Measurements from ENCODE around the gene NTNG1. TPM values are rescaled to one million over a fixed set of nuclear protein-coding genes. Genes with fewer than 3 reads are reported as not detected.

NTNG1 gene
- total RNA-seq, 5 donors from 2014 or later (not counting 1 experiment from before 2014, with no cell fraction given): 0.13 TPM; not detected in 4

GRCh38 chr1:107357376-107357775 lies 216.5 kb downstream of the NTNG1 start:
- H3K27me3 Mint-ChIP-seq: no peaks in the 10 kb centered on the region
- no peak overlapping the region for H3K27ac Mint-ChIP-seq
- no peak overlapping the region for H3K4me3 Mint-ChIP-seq
- no peak overlapping the region for H3K4me3 ChIP-seq (ENCODE audit: control insufficient read depth in 1 of 2, extremely low read depth in 1 of 2, low read length in 1 of 2)
- no peaks in the 10 kb centered on the region for H3K4me1 Mint-ChIP-seq
- ChIA-PET POLR2A (no interaction called here), CTCF (no interaction called here)
- H3K4me1 ChIP-seq (ENCODE audit: control insufficient read depth in 1 of 2, extremely low read depth in 1 of 2, insufficient read depth in 2 of 2, low read length in 2 of 2): no peaks in the 10 kb centered on the region
- H3K9me3 Mint-ChIP-seq: no peaks in the 10 kb centered on the region
- no peak overlapping the region for H3K27ac ChIP-seq (ENCODE audit: low read length)
- DNase-seq (no peak), ATAC-seq (replicated peaks in 1 of 4) (no peak)
- no peaks in the 10 kb centered on the region for H3K36me3 ChIP-seq (ENCODE audit: control insufficient read depth in 2 of 2, extremely low read depth in 1 of 2, insufficient read depth in 1 of 2, low read length in 1 of 2)
- H3K27me3 ChIP-seq (replicated peaks in 1 of 2; ENCODE audit: control insufficient read depth in 2 of 2, extremely low read depth in 1 of 2, insufficient read depth in 2 of 2, low read length in 1 of 2): no peaks in the 10 kb centered on the region
- no CpG with 5 or more reads among the region's 1 CpG for WGBS (ENCODE audit: insufficient coverage)
- H3K9me3 ChIP-seq: no peaks in the 10 kb centered on the region
- no peaks in the 10 kb centered on the region for H3K36me3 Mint-ChIP-seq

- WGBS (ENCODE audit: insufficient coverage): no CpG with 5 or more reads among the region's 5 CpGs
- no peaks in the 10 kb centered on the region for H3K36me3 Mint-ChIP-seq
- no peak for DNase-seq
- Histone ChIP-seq H3K27ac (ENCODE audit: low read length) (no peak overlapping the region), H3K27me3 (replicated peaks in 1 of 2; ENCODE audit: control insufficient read depth in 2 of 2, extremely low read depth in 1 of 2, insufficient read depth in 2 of 2, low read length in 1 of 2) (no peaks in the 10 kb centered on the region), H3K4me3 (ENCODE audit: control insufficient read depth in 1 of 2, extremely low read depth in 1 of 2, low read length in 1 of 2) (no peak overlapping the region), H3K4me1 (ENCODE audit: control insufficient read depth in 1 of 2, extremely low read depth in 1 of 2, insufficient read depth in 2 of 2, low read length in 2 of 2) (no peaks in the 10 kb centered on the region), H3K9me3 (no peaks in the 10 kb centered on the region), H3K36me3 (ENCODE audit: control insufficient read depth in 2 of 2, extremely low read depth in 1 of 2, insufficient read depth in 1 of 2, low read length in 1 of 2) (no peaks in the 10 kb centered on the region)
- H3K4me3 Mint-ChIP-seq: no peak overlapping the region
- H3K9me3 Mint-ChIP-seq: no peaks in the 10 kb centered on the region
- no peaks in the 10 kb centered on the region for H3K4me1 Mint-ChIP-seq
- POLR2A ChIA-PET: no interaction called here
- ATAC-seq (replicated peaks in 1 of 4): no peak
- H3K27ac Mint-ChIP-seq: no peak overlapping the region
- CTCF ChIA-PET: no interaction called here
- H3K27me3 Mint-ChIP-seq: no peaks in the 10 kb centered on the region
Measured at GRCh38 chr1:107358619-107359327, 217.9 kb downstream of the NTNG1 start.

GRCh38 chr1:107359472-107360241 lies 218.8 kb downstream of the NTNG1 start:
- Histone ChIP-seq H3K36me3 (ENCODE audit: control insufficient read depth in 2 of 2, extremely low read depth in 1 of 2, insufficient read depth in 1 of 2, low read length in 1 of 2) (no peaks in the 10 kb centered on the region), H3K27ac (ENCODE audit: low read length) (no peak overlapping the region), H3K27me3 (replicated peaks in 1 of 2; ENCODE audit: control insufficient read depth in 2 of 2, extremely low read depth in 1 of 2, insufficient read depth in 2 of 2, low read length in 1 of 2) (no peaks in the 10 kb centered on the region), H3K9me3 (no peaks in the 10 kb centered on the region), H3K4me3 (ENCODE audit: control insufficient read depth in 1 of 2, extremely low read depth in 1 of 2, low read length in 1 of 2) (no peak overlapping the region), H3K4me1 (ENCODE audit: control insufficient read depth in 1 of 2, extremely low read depth in 1 of 2, insufficient read depth in 2 of 2, low read length in 2 of 2) (no peaks in the 10 kb centered on the region)
- peaks cover 0 to 3% of the 10 kb centered on the region in 2 donors for H3K27me3 Mint-ChIP-seq
- no peak overlapping the region for H3K4me3 Mint-ChIP-seq
- WGBS (ENCODE audit: insufficient coverage): 70% methylated on average over 2 of the region's 5 CpGs
- H3K9me3 Mint-ChIP-seq: no peaks in the 10 kb centered on the region
- H3K4me1 Mint-ChIP-seq: no peaks in the 10 kb centered on the region
- ChIA-PET CTCF (no interaction called here), POLR2A (no interaction called here)
- no peak for DNase-seq
- ATAC-seq (replicated peaks in 1 of 4): no peak
- no peaks in the 10 kb centered on the region for H3K36me3 Mint-ChIP-seq
- H3K27ac Mint-ChIP-seq: no peak overlapping the region

- Mint-ChIP-seq H3K27ac (no peak overlapping the region), H3K9me3 (no peaks in the 10 kb centered on the region), H3K4me1 (no peaks in the 10 kb centered on the region), H3K27me3 (peaks cover 0 to 3% of the 10 kb centered on the region in 2 donors), H3K4me3 (no peak overlapping the region), H3K36me3 (no peaks in the 10 kb centered on the region)
- ATAC-seq (replicated peaks in 1 of 4): no peak
- ChIA-PET CTCF (no interaction called here), POLR2A (no interaction called here)
- no peak for DNase-seq
- 100% methylated on average over 1 of the region's 3 CpGs for WGBS (ENCODE audit: insufficient coverage)
- Histone ChIP-seq H3K4me1 (ENCODE audit: control insufficient read depth in 1 of 2, extremely low read depth in 1 of 2, insufficient read depth in 2 of 2, low read length in 2 of 2) (no peaks in the 10 kb centered on the region), H3K9me3 (no peaks in the 10 kb centered on the region), H3K27ac (ENCODE audit: low read length) (no peak overlapping the region), H3K36me3 (ENCODE audit: control insufficient read depth in 2 of 2, extremely low read depth in 1 of 2, insufficient read depth in 1 of 2, low read length in 1 of 2) (no peaks in the 10 kb centered on the region), H3K27me3 (replicated peaks in 1 of 2; ENCODE audit: control insufficient read depth in 2 of 2, extremely low read depth in 1 of 2, insufficient read depth in 2 of 2, low read length in 1 of 2) (no peaks in the 10 kb centered on the region), H3K4me3 (ENCODE audit: control insufficient read depth in 1 of 2, extremely low read depth in 1 of 2, low read length in 1 of 2) (no peak overlapping the region)
Measured at GRCh38 chr1:107362468-107363140, 221.8 kb downstream of the NTNG1 start.

- Histone ChIP-seq H3K9me3 (no peaks in the 10 kb centered on the region), H3K27me3 (replicated peaks in 1 of 2; ENCODE audit: control insufficient read depth in 2 of 2, extremely low read depth in 1 of 2, insufficient read depth in 2 of 2, low read length in 1 of 2) (no peaks in the 10 kb centered on the region), H3K4me3 (ENCODE audit: control insufficient read depth in 1 of 2, extremely low read depth in 1 of 2, low read length in 1 of 2) (no peak overlapping the region), H3K4me1 (ENCODE audit: control insufficient read depth in 1 of 2, extremely low read depth in 1 of 2, insufficient read depth in 2 of 2, low read length in 2 of 2) (no peaks in the 10 kb centered on the region), H3K36me3 (ENCODE audit: control insufficient read depth in 2 of 2, extremely low read depth in 1 of 2, insufficient read depth in 1 of 2, low read length in 1 of 2) (no peaks in the 10 kb centered on the region), H3K27ac (ENCODE audit: low read length) (no peak overlapping the region)
- ChIA-PET POLR2A (no interaction called here), CTCF (no interaction called here)
- WGBS (ENCODE audit: insufficient coverage): no CpG with 5 or more reads among the region's 1 CpG
- Mint-ChIP-seq H3K4me3 (no peak overlapping the region), H3K27me3 (peaks cover 0 to 3% of the 10 kb centered on the region in 2 donors), H3K27ac (no peak overlapping the region), H3K4me1 (no peaks in the 10 kb centered on the region), H3K9me3 (no peaks in the 10 kb centered on the region), H3K36me3 (no peaks in the 10 kb centered on the region)
- DNase-seq (no peak), ATAC-seq (replicated peaks in 1 of 4) (no peak)
Measured at GRCh38 chr1:107363154-107363553, 222.3 kb downstream of the NTNG1 start.

GRCh38 chr1:107365527-107366240 lies 224.8 kb downstream of the NTNG1 start:
- Mint-ChIP-seq H3K9me3 (no peaks in the 10 kb centered on the region), H3K27me3 (peaks cover 0 to 3% of the 10 kb centered on the region in 2 donors), H3K36me3 (no peaks in the 10 kb centered on the region), H3K27ac (no peak overlapping the region), H3K4me1 (no peaks in the 10 kb centered on the region), H3K4me3 (no peak overlapping the region)
- CTCF ChIA-PET: no interaction called here
- DNase-seq (no peak), ATAC-seq (replicated peaks in 1 of 4) (no peak)
- H3K9me3 ChIP-seq: no peaks in the 10 kb centered on the region
- no peaks in the 10 kb centered on the region for H3K27me3 ChIP-seq (replicated peaks in 1 of 2; ENCODE audit: control insufficient read depth in 2 of 2, extremely low read depth in 1 of 2, insufficient read depth in 2 of 2, low read length in 1 of 2)
- POLR2A ChIA-PET: no interaction called here
- H3K4me3 ChIP-seq (ENCODE audit: control insufficient read depth in 1 of 2, extremely low read depth in 1 of 2, low read length in 1 of 2): no peak overlapping the region
- WGBS (ENCODE audit: insufficient coverage): no CpG with 5 or more reads among the region's 2 CpGs
- no peaks in the 10 kb centered on the region for H3K36me3 ChIP-seq (ENCODE audit: control insufficient read depth in 2 of 2, extremely low read depth in 1 of 2, insufficient read depth in 1 of 2, low read length in 1 of 2)
- no peak overlapping the region for H3K27ac ChIP-seq (ENCODE audit: low read length)
- no peaks in the 10 kb centered on the region for H3K4me1 ChIP-seq (ENCODE audit: control insufficient read depth in 1 of 2, extremely low read depth in 1 of 2, insufficient read depth in 2 of 2, low read length in 2 of 2)
